Inferior parietal cortex (tissue), 1 donor: ENCODE results near the gene RDM1.
"Not testable (repeated sequence)": the region's sequence is repeated elsewhere in the genome, so short reads cannot be mapped to it uniquely, and the experiment has no call there.

Experiments
- DNase-seq: peaks from one replicate; pipeline ENCODE4 v3.0.0-alpha.2; 2016; ENCODE audit errors: extremely low spot score

RDM1 gene

GRCh38 chr17:35930211-35931065 is at the start of gene RDM1:
RDM1 (minus strand) TSS chr17:35930773; CDS start chr17:35930727, 46 bp downstream.
- DNase-seq: peak; percentile 59

GRCh38 chr17:35978346-35978745 is 47.8 kb upstream of the RDM1 start:
- DNase-seq: no peak

GRCh38 chr17:35977509-35977908 is 46.9 kb upstream of the RDM1 start:
- no peak for DNase-seq

- no peak for DNase-seq
Measured at GRCh38 chr17:35973333-35974260, 43.0 kb upstream of the RDM1 start.

GRCh38 chr17:35972945-35973332 is 42.4 kb upstream of the RDM1 start:
- no peak for DNase-seq

GRCh38 chr17:35972535-35972934 is 42.0 kb upstream of the RDM1 start:
- no peak for DNase-seq

- DNase-seq: no peak
Measured at GRCh38 chr17:35972066-35972465, 41.5 kb upstream of the RDM1 start.

- DNase-seq: peak; percentile 94
Measured at GRCh38 chr17:35969558-35970380, 39.2 kb upstream of the RDM1 start.

- no peak for DNase-seq
Measured at GRCh38 chr17:35968520-35969054, 38.0 kb upstream of the RDM1 start.

- DNase-seq: no peak
Measured at GRCh38 chr17:35965272-35965671, 34.7 kb upstream of the RDM1 start.

GRCh38 chr17:35963663-35964062 is 33.1 kb upstream of the RDM1 start:
- no peak for DNase-seq

GRCh38 chr17:35953720-35954119 is 23.1 kb upstream of the RDM1 start:
- DNase-seq: no peak

GRCh38 chr17:35949401-35949800 is 18.8 kb upstream of the RDM1 start:
- DNase-seq: no peak

- DNase-seq: no peak
Measured at GRCh38 chr17:35948092-35948491, 17.5 kb upstream of the RDM1 start.

- peak; percentile 30 for DNase-seq
Measured at GRCh38 chr17:35947156-35947585, 16.6 kb upstream of the RDM1 start.

- no peak for DNase-seq
Measured at GRCh38 chr17:35944151-35944550, 13.6 kb upstream of the RDM1 start.

GRCh38 chr17:35943537-35943936 is 13.0 kb upstream of the RDM1 start, which contains the start of gene LYZL6:
LYZL6 (minus strand) TSS chr17:35943713; CDS start chr17:35939356, 4,357 bp downstream.
- DNase-seq: no peak

- no peak for DNase-seq
Measured at GRCh38 chr17:35942588-35943186, 12.1 kb upstream of the RDM1 start.

GRCh38 chr17:35938492-35938891 is 7.9 kb upstream of the RDM1 start:
- not testable (repeated sequence) for DNase-seq

- DNase-seq: no peak
Measured at GRCh38 chr17:35936063-35936462, 5.5 kb upstream of the RDM1 start.

- DNase-seq: no peak
Measured at GRCh38 chr17:35934760-35935159, 4.2 kb upstream of the RDM1 start.
